HepG2 (cell line): ENCODE data around the gene TST. TPM values are rescaled to one million over a fixed set of nuclear protein-coding genes. Genes with fewer than 3 reads are reported as not detected.

Experiments used
- FOXA1 ChIP-seq, 2 experiments: fragments of 450-650 bp in 1 of 2; sonication (generic) in 1 of 2; formaldehyde crosslinking in 1 of 2; IDR thresholded peaks; 2 replicates each; pipeline versions ENCODE4 v1.4.0 to v1.6.1; 2016 to 2020; ENCODE audit warnings: missing genetic modification reagents in 1 of 2
- HOXA5 ChIP-seq: sonication (generic); formaldehyde crosslinking; IDR thresholded peaks from 2 replicates; pipeline ENCODE4 v1.4.0; 2020; ENCODE audit warnings: missing genetic modification reagents
- NFIB ChIP-seq: sonication (generic); formaldehyde crosslinking; IDR thresholded peaks from 2 replicates; pipeline ENCODE4 v1.9.0; 2021; ENCODE audit warnings: missing genetic modification reagents, mild to moderate bottlenecking, borderline replicate concordance
- PHF21A ChIP-seq: sonication (generic); formaldehyde crosslinking; IDR thresholded peaks from 2 replicates; pipeline ENCODE4 v1.5.0; 2020; ENCODE audit warnings: mild to moderate bottlenecking, missing genetic modification reagents
- PRMT3 ChIP-seq: sonication (generic); formaldehyde crosslinking; IDR thresholded peaks from 2 replicates; pipeline ENCODE4 v1.8.1; 2022; ENCODE audit warnings: low read depth, mild to moderate bottlenecking, moderate library complexity, missing genetic modification reagents, borderline replicate concordance
- RARA ChIP-seq: IDR thresholded peaks from 2 replicates; pipeline ENCODE4 v1.6.1; 2016; ENCODE audit warnings: missing genetic modification reagents, missing compliant biosample characterization
- REPIN1 ChIP-seq: sonication (generic); formaldehyde crosslinking; IDR thresholded peaks from 2 replicates; pipeline ENCODE4 v1.8.0; 2022; ENCODE audit warnings: missing genetic modification reagents, low read depth, mild to moderate bottlenecking, borderline replicate concordance
- STAG1 ChIP-seq: sonication (generic); formaldehyde crosslinking; IDR thresholded peaks from 2 replicates; pipeline ENCODE4 v1.4.0; 2020; ENCODE audit warnings: missing genetic modification reagents
- ZBTB26 ChIP-seq: IDR thresholded peaks from 2 replicates; pipeline ENCODE4 v1.6.1; 2016; ENCODE audit warnings: missing compliant biosample characterization, missing genetic modification reagents, borderline replicate concordance
- ZC3H13 ChIP-seq: sonication (generic); formaldehyde crosslinking; IDR thresholded peaks from 2 replicates; pipeline ENCODE4 v1.8.1; 2023; ENCODE audit warnings: mild to moderate bottlenecking, missing genetic modification reagents, moderate library complexity
- ZMYM2 ChIP-seq: sonication (generic); formaldehyde crosslinking; IDR thresholded peaks from 2 replicates; pipeline ENCODE4 v1.8.0; 2022; ENCODE audit warnings: mild to moderate bottlenecking, missing genetic modification reagents
- ZNF143 ChIP-seq: sonication (generic); formaldehyde crosslinking; IDR thresholded peaks from 2 replicates; pipeline ENCODE4 v1.4.0; 2020; ENCODE audit warnings: missing genetic modification reagents
- ZNF280D ChIP-seq: sonication (generic); formaldehyde crosslinking; IDR thresholded peaks from 2 replicates; pipeline ENCODE4 v1.5.1; 2020; ENCODE audit warnings: mild to moderate bottlenecking, missing genetic modification reagents
- ZNF784 ChIP-seq: sonication (generic); formaldehyde crosslinking; IDR thresholded peaks from 2 replicates; pipeline ENCODE4 v1.5.1; 2020; ENCODE audit warnings: missing genetic modification reagents, mild to moderate bottlenecking, borderline replicate concordance
- polyA plus RNA-seq, 8 experiments: library from polyadenylated mRNA; depleted of rRNA in 3 of 8; stranded (reverse) in 7 of 8; unstranded in 1 of 8; fragments of >200 nt; fragmentation: Illumina TruSeq in 4 of 8; extraction: Trizol in 4 of 8; gene quantifications; 2 replicates each; pipeline versions ENCODE4 v1.2.1 to v1.2.3, GENCODE V29; 2011 to 2016; ENCODE audit warnings: low read depth in 4 of 8, missing spikeins in 1 of 8, mixed read lengths in 1 of 8; ENCODE audit not compliant: insufficient read depth in 1 of 8
- total RNA-seq, 5 experiments: library from RNA; depleted of rRNA; stranded (reverse); fragments of >200 nt; fragmentation: Illumina TruSeq; extraction: Trizol; gene quantifications; 2 replicates each; pipeline ENCODE4 v1.2.3, GENCODE V29; 2016; ENCODE audit warnings: low read depth in 1 of 5
- TF ChIP-seq, protein P1 (sequence below): sonication (generic); formaldehyde crosslinking; IDR thresholded peaks from 2 replicates; pipeline ENCODE4 v1.5.0; 2020; ENCODE audit warnings: mild to moderate bottlenecking, missing genetic modification reagents
- TF ChIP-seq, protein P2 (sequence below): sonication (generic); formaldehyde crosslinking; IDR thresholded peaks from 2 replicates; pipeline ENCODE4 v1.8.0; 2022; ENCODE audit warnings: missing genetic modification reagents, mild to moderate bottlenecking, inconsistent platforms, borderline replicate concordance
- TF ChIP-seq, protein P3 (sequence below): sonication (generic); formaldehyde crosslinking; IDR thresholded peaks from 2 replicates; pipeline ENCODE4 v1.8.0; 2022; ENCODE audit warnings: mild to moderate bottlenecking, missing genetic modification reagents, moderate library complexity

Gene TST
- total and polyA plus RNA-seq, 2 of the 13 experiments (the other 11 are each of a cell fraction or from before 2014, with no cell fraction given): 44.6 to 63.6 TPM

GRCh38 chr22:37043828-37044538 lies 24.7 kb upstream of the TST start (continued):
- TF ChIP-seq NFIB (CRISPR knock-in tag) (0 out of 2 replicates have a peak, but pooled peaks have one; percentile 28), PHF21A (CRISPR knock-in tag) (peak; percentile 14; the same call in 1 of the 2 replicates), ZMYM2 (CRISPR knock-in tag) (peak; percentile 89), ZBTB26 (CRISPR knock-in tag) (peak; percentile 67), RARA (CRISPR knock-in tag) (no peak; the same call in 1 of the 2 replicates), ZNF784 (CRISPR knock-in tag) (peak; percentile 100), PRMT3 (CRISPR knock-in tag) (no peak), ZNF280D (CRISPR knock-in tag) (peak; percentile 71; the same call in 1 of the 2 replicates), HOXA5 (CRISPR knock-in tag) (peak; percentile 71), ZC3H13 (peak; percentile 56; the same call in 1 of the 2 replicates), STAG1 (CRISPR knock-in tag) (peak; percentile 85), ZNF143 (CRISPR knock-in tag) (peak; percentile 40; the same call in 1 of the 2 replicates), FOXA1 (IDR thresholded peaks at IDR 0.05) (no peak), FOXA1 (CRISPR knock-in tag; IDR thresholded peaks at IDR 0.05) (0 out of 2 replicates have a peak, but pooled peaks have one; percentile 4), REPIN1 (peak; percentile 84; the same call in 1 of the 2 replicates)
- TF ChIP-seq, protein P1, sequence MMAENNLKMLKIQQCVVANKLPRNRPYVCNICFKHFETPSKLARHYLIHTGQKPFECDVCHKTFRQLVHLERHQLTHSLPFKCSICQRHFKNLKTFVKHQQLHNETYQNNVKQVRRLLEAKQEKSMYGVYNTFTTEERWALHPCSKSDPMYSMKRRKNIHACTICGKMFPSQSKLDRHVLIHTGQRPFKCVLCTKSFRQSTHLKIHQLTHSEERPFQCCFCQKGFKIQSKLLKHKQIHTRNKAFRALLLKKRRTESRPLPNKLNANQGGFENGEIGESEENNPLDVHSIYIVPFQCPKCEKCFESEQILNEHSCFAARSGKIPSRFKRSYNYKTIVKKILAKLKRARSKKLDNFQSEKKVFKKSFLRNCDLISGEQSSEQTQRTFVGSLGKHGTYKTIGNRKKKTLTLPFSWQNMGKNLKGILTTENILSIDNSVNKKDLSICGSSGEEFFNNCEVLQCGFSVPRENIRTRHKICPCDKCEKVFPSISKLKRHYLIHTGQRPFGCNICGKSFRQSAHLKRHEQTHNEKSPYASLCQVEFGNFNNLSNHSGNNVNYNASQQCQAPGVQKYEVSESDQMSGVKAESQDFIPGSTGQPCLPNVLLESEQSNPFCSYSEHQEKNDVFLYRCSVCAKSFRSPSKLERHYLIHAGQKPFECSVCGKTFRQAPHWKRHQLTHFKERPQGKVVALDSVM (CRISPR knock-in tag): peak; percentile 69; the same call in 1 of the 2 replicates
- TF ChIP-seq, protein P2, sequence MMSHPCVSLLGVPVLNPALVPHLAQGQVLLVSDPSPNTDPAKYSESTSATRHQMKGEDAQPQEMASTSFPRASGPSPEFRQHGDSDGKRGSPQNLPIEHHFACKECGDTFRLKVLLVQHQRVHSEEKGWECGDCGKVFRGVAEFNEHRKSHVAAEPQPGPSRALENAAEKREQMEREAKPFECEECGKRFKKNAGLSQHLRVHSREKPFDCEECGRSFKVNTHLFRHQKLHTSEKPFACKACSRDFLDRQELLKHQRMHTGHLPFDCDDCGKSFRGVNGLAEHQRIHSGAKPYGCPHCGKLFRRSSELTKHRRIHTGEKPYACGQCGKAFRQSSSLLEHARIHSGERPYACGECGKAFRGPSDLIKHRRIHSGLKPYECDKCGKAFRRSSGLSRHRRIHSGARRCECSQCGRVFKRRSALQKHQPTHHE: no peak
- TF ChIP-seq, protein P3, sequence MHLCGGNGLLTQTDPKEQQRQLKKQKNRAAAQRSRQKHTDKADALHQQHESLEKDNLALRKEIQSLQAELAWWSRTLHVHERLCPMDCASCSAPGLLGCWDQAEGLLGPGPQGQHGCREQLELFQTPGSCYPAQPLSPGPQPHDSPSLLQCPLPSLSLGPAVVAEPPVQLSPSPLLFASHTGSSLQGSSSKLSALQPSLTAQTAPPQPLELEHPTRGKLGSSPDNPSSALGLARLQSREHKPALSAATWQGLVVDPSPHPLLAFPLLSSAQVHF (CRISPR knock-in tag): 0 out of 2 replicates have a peak, but pooled peaks have one; percentile 25
